Ureter (tissue), 1 donor: ENCODE results near the gene KLF13. TPM values are rescaled to one million over a fixed set of nuclear protein-coding genes. Genes with fewer than 3 reads are reported as not detected.

Source experiments
- DNase-seq: peaks from one replicate; pipeline ENCODE4 v3.0.0-alpha.2; 2020; ENCODE audit warnings: low spot score
- total RNA-seq: library from RNA; stranded (reverse); gene quantifications from one replicate; pipeline ENCODE4 v1.2.4, GENCODE V29; 2023
- donor health status: DM: yes; HTN: yes; CAD: no.

KLF13 gene
- total RNA-seq, 1 donor from 2014 or later: 77.5 TPM

GRCh38 chr15:31400222-31400927, 73.7 kb downstream of the KLF13 start:
- no peak for DNase-seq

GRCh38 chr15:31401282-31401681, 74.6 kb downstream of the KLF13 start:
- no peak for DNase-seq

- no peak for DNase-seq
Measured at GRCh38 chr15:31402003-31402402, 75.4 kb downstream of the KLF13 start.

GRCh38 chr15:31402511-31403056, 75.9 kb downstream of the KLF13 start:
- DNase-seq: no peak

GRCh38 chr15:31403096-31403495, 76.5 kb downstream of the KLF13 start:
- no peak for DNase-seq

- no peak for DNase-seq
Measured at GRCh38 chr15:31403606-31404005, 77.0 kb downstream of the KLF13 start.

- no peak for DNase-seq
Measured at GRCh38 chr15:31404345-31404744, 77.7 kb downstream of the KLF13 start.

GRCh38 chr15:31405200-31405920, 78.7 kb downstream of the KLF13 start:
- no peak for DNase-seq

GRCh38 chr15:31407376-31407775, 80.7 kb downstream of the KLF13 start:
- no peak for DNase-seq

- no peak for DNase-seq
Measured at GRCh38 chr15:31407851-31408250, 81.2 kb downstream of the KLF13 start.

GRCh38 chr15:31408724-31409123, 82.1 kb downstream of the KLF13 start:
- DNase-seq: no peak

- no peak for DNase-seq
Measured at GRCh38 chr15:31409171-31409570, 82.5 kb downstream of the KLF13 start.

GRCh38 chr15:31412824-31413223, 86.2 kb downstream of the KLF13 start:
- no peak for DNase-seq

- DNase-seq: no peak
Measured at GRCh38 chr15:31415201-31415600, 88.6 kb downstream of the KLF13 start.

- no peak for DNase-seq
Measured at GRCh38 chr15:31419820-31420219, 93.2 kb downstream of the KLF13 start.

GRCh38 chr15:31427411-31427810, 100.8 kb downstream of the KLF13 start:
- DNase-seq: no peak

Other genes starting within 250 kb of the KLF13 start
- gene TRPM1, start 225.1 kb upstream of the KLF13 start, total RNA-seq: not detected